ENCODE measurements around the gene GAREM2. TPM values are rescaled to one million over a fixed set of nuclear protein-coding genes. Genes with fewer than 3 reads are reported as not detected.
A peak's percentile ranks its signal among the peaks of the same experiment; 100 is the strongest.

Gene GAREM2
- total and polyA plus RNA-seq, 12 donors, result 0.55 to 2.3 (median 1.1) TPM

DNA sequence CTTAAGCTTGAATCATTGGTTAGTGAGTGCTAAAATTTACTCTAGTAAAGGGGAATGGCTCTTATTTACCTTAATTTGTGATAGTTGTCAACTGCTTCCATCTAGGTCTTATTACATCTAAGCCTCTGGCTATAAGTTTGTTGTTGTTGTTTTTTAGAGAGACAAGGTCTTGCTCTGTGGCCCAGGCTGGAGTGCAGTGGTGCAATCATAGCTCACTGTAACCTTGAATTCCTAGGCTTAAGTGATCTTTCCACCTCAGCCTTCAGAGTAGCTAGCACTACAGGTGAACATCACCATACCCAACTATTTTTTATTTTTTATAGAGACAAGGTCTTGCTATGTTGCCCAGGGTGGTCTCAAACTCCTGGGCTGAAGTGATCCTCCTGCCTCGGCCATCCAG lies 65.0 kb downstream of the GAREM2 start:
- H3K9me3 ChIP-seq, result no peaks in the 10 kb centered on the region
- TF ChIP-seq, protein P1, sequence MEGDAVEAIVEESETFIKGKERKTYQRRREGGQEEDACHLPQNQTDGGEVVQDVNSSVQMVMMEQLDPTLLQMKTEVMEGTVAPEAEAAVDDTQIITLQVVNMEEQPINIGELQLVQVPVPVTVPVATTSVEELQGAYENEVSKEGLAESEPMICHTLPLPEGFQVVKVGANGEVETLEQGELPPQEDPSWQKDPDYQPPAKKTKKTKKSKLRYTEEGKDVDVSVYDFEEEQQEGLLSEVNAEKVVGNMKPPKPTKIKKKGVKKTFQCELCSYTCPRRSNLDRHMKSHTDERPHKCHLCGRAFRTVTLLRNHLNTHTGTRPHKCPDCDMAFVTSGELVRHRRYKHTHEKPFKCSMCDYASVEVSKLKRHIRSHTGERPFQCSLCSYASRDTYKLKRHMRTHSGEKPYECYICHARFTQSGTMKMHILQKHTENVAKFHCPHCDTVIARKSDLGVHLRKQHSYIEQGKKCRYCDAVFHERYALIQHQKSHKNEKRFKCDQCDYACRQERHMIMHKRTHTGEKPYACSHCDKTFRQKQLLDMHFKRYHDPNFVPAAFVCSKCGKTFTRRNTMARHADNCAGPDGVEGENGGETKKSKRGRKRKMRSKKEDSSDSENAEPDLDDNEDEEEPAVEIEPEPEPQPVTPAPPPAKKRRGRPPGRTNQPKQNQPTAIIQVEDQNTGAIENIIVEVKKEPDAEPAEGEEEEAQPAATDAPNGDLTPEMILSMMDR (IDR thresholded peaks at IDR 0.05), result no peak
- peaks cover 0 to 57% (median 44%) of the 10 kb centered on the region in 9 donors for H3K4me1 ChIP-seq
- intact Hi-C loops (cut with DNase I), result loop anchor here in 4 of 10 donors (5.0 to 10.0 kb wide), 3 partner anchors 39 to 87 kb away; no protein-coding TSS in a partner anchor
- H3K27ac ChIP-seq, result peak overlapping the region in 1 of 10 donors; percentile 5
- ATAC-seq, result no peak
- DNase-seq, result no peak
- H3K27me3 ChIP-seq, result no peaks in the 10 kb centered on the region
- H3K4me3 ChIP-seq, result no peak overlapping the region
- H3K36me3 ChIP-seq, result peaks cover 0 to 60% (median 50%) of the 10 kb centered on the region in 9 donors
- WGBS, 2 donors, result 81 to 97% methylated on average over 1 of the region's 1 CpG

GRCh38 chr2:26238311-26238958 lies 65.5 kb downstream of the GAREM2 start:
- peaks cover 0 to 54% (median 44%) of the 10 kb centered on the region in 9 donors for H3K36me3 ChIP-seq
- H3K4me1 ChIP-seq, result peaks cover 0 to 63% (median 50%) of the 10 kb centered on the region in 9 donors
- peak overlapping the region in 3 of 10 donors; percentile 0 to 24 (median 5) for H3K27ac ChIP-seq
- TF ChIP-seq, protein P1 (IDR thresholded peaks at IDR 0.05), result no peak
- intact Hi-C loops (cut with DNase I), result loop anchor here in 4 of 10 donors (5.0 to 10.0 kb wide), 3 partner anchors 39 to 86 kb away; no protein-coding TSS in a partner anchor
- H3K4me3 ChIP-seq, result no peak overlapping the region
- H3K27me3 ChIP-seq, result no peaks in the 10 kb centered on the region
- H3K9me3 ChIP-seq, result no peaks in the 10 kb centered on the region
- ATAC-seq (no peak), DNase-seq (no peak)
- 78 to 82% methylated on average over 4 of the region's 4 CpGs for WGBS, 2 donors

Other genes with a start within 250 kb of the GAREM2 start
- gene KIF3C, start 190.6 kb upstream of the GAREM2 start, total RNA-seq, result 1 to 10 TPM; 1.4 to 4.2 (median 2.7) TPM
- 1 to 10 TPM; 1.1 to 1.2 TPM for gene KIF3C, start 190.6 kb upstream of the GAREM2 start, polyA plus RNA-seq
- gene RAB10, start 139.0 kb upstream of the GAREM2 start, total RNA-seq, result 100 to 1,000 TPM in 4 of 10 donors, 10 to 100 TPM in 6; 86.4 to 110 (median 94.9) TPM
- 10 to 100 TPM; 32.2 to 47.6 TPM for gene RAB10, start 139.0 kb upstream of the GAREM2 start, polyA plus RNA-seq
- 100 to 1,000 TPM; 298 to 686 (median 410) TPM for gene HADHA, start 71.5 kb downstream of the GAREM2 start, total RNA-seq
- gene HADHA, start 71.5 kb downstream of the GAREM2 start, polyA plus RNA-seq, result 100 to 1,000 TPM; 143 to 192 TPM
- 1,000 to 10,000 TPM in 3 of 10 donors, 100 to 1,000 TPM in 7; 740 to 1,542 (median 874) TPM for gene HADHB, start 71.9 kb downstream of the GAREM2 start, total RNA-seq
- gene HADHB, start 71.9 kb downstream of the GAREM2 start, polyA plus RNA-seq, result 100 to 1,000 TPM; 256 to 437 TPM
- 10 to 100 TPM in 7 of 10 donors, 1 to 10 TPM in 3; 9.1 to 15.8 (median 12.4) TPM for gene SELENOI, start 173.1 kb downstream of the GAREM2 start, total RNA-seq
- 1 to 10 TPM; 2.4 to 4.0 TPM for gene SELENOI, start 173.1 kb downstream of the GAREM2 start, polyA plus RNA-seq
- gene ADGRF3, start 173.7 kb downstream of the GAREM2 start, total RNA-seq, result under 1 TPM in 1 of 10 donors, not detected in 9; 0.72 TPM
- under 1 TPM in 1 of 2 donors, not detected in 1; 0.03 TPM for gene ADGRF3, start 173.7 kb downstream of the GAREM2 start, polyA plus RNA-seq
- gene DRC1, start 228.8 kb downstream of the GAREM2 start, total RNA-seq, result under 1 TPM in 3 of 10 donors, not detected in 7; 0.17 to 0.37 (median 0.23) TPM
- under 1 TPM in 1 of 2 donors, not detected in 1; 0.06 TPM for gene DRC1, start 228.8 kb downstream of the GAREM2 start, polyA plus RNA-seq

All from heart right ventricle (tissue), 16 donors.